MM.1S (cell line): ENCODE results near the gene SNX30.

Experiments used
- DNase-seq: peaks from one replicate; pipeline ENCODE4 v3.0.0-alpha.2; 2015
- H2AFZ ChIP-seq: fragments of 300-600 bp; sonication (generic); 2 replicates; pipeline ENCODE4 v1.6.0; 2016; ENCODE audit warnings: antibody characterized with exemption, low read length
- H3F3A ChIP-seq: fragments of 300-600 bp; sonication (generic); 2 replicates; pipeline ENCODE4 v1.6.1; 2016; ENCODE audit warnings: mild to moderate bottlenecking, antibody characterized with exemption, low read length, moderate library complexity, mixed read lengths; ENCODE audit not compliant: insufficient read depth
- H3K27ac ChIP-seq: fragments of 300-600 bp; sonication (generic); 2 replicates; pipeline ENCODE4 v1.5.1; 2016; ENCODE audit warnings: mild to moderate bottlenecking, low read length
- H3K27me3 ChIP-seq: fragments of 300-600 bp; sonication (generic); replicated peaks from 2 replicates; pipeline ENCODE4 v1.6.0; 2016; ENCODE audit warnings: low read length; ENCODE audit not compliant: insufficient read depth
- H3K36me3 ChIP-seq: fragments of 300-600 bp; sonication (generic); replicated peaks from 2 replicates; pipeline ENCODE4 v1.6.1; 2016; ENCODE audit warnings: mild to moderate bottlenecking, low read length, mixed read lengths; ENCODE audit not compliant: insufficient read depth
- H3K4me1 ChIP-seq: fragments of 300-600 bp; sonication (generic); 2 replicates; pipeline ENCODE4 v1.6.1; 2016; ENCODE audit warnings: low read length, mixed read lengths
- H3K4me2 ChIP-seq: fragments of 300-600 bp; sonication (generic); 2 replicates; pipeline ENCODE4 v1.6.0; 2016; ENCODE audit warnings: low read depth, low read length
- H3K4me3 ChIP-seq: fragments of 300-600 bp; sonication (generic); 2 replicates; pipeline ENCODE4 v1.5.1; 2016; ENCODE audit warnings: low read length, mixed read lengths
- H3K79me2 ChIP-seq: fragments of 300-600 bp; sonication (generic); 2 replicates; pipeline ENCODE4 v1.6.1; 2016; ENCODE audit warnings: mixed run types, low read length, mixed read lengths
- H3K9ac ChIP-seq: fragments of 300-600 bp; sonication (generic); 2 replicates; pipeline ENCODE4 v1.6.1; 2016; ENCODE audit warnings: low read length, mixed read lengths
- H3K9me2 ChIP-seq: fragments of 300-600 bp; sonication (generic); replicated peaks from 2 replicates; pipeline ENCODE4 v1.6.1; 2016; ENCODE audit warnings: mild to moderate bottlenecking, low read length, mixed read lengths; ENCODE audit not compliant: insufficient read depth
- H3K9me3 ChIP-seq: fragments of 300-600 bp; sonication (generic); replicated peaks from 2 replicates; pipeline ENCODE4 v1.6.1; 2016; ENCODE audit warnings: mild to moderate bottlenecking, low read length, mixed read lengths; ENCODE audit not compliant: insufficient read depth
- H4K20me1 ChIP-seq: fragments of 300-600 bp; sonication (generic); 2 replicates; pipeline ENCODE4 v1.6.1; 2016; ENCODE audit warnings: mild to moderate bottlenecking, low read length, moderate library complexity, mixed read lengths; ENCODE audit not compliant: insufficient read depth
- CTCF ChIP-seq: fragments of 300-600 bp; sonication (generic); IDR thresholded peaks from 2 replicates; pipeline ENCODE4 v1.5.1; 2016; ENCODE audit warnings: antibody characterized with exemption, low read length, mixed read lengths
- EZH2 ChIP-seq: fragments of 300-600 bp; sonication (generic); optimal IDR thresholded peaks from 2 replicates; pipeline ENCODE3; 2017; ENCODE audit warnings: low read depth, mild to moderate bottlenecking, antibody characterized with exemption, low read length, mixed read lengths
- EZH2phosphoT487 ChIP-seq: fragments of 300-600 bp; sonication (generic); IDR thresholded peaks from 2 replicates; pipeline ENCODE4 v1.6.1; 2018; ENCODE audit warnings: antibody characterized with exemption, low read length

The SNX30 gene

GRCh38 chr9:112850840-112851239 lies 100.3 kb downstream of the SNX30 start:
- no peaks in the 10 kb centered on the region for H3K36me3 ChIP-seq
- H3K4me1 ChIP-seq, result no peaks in the 10 kb centered on the region
- DNase-seq, result no peak
- H3K9me2 ChIP-seq, result no peaks in the 10 kb centered on the region
- H3K4me2 ChIP-seq, result no peak overlapping the region
- no peak overlapping the region for H3K27ac ChIP-seq
- no peaks in the 10 kb centered on the region for H3F3A ChIP-seq
- no peaks in the 10 kb centered on the region for H4K20me1 ChIP-seq
- no peak overlapping the region for H2AFZ ChIP-seq
- TF ChIP-seq EZH2phosphoT487 (no peak), EZH2 (no peak), CTCF (no peak)
- H3K79me2 ChIP-seq, result no peaks in the 10 kb centered on the region
- no peaks in the 10 kb centered on the region for H3K9me3 ChIP-seq
- no peak overlapping the region for H3K9ac ChIP-seq
- H3K4me3 ChIP-seq, result no peak overlapping the region
- H3K27me3 ChIP-seq, result no peaks in the 10 kb centered on the region

- H3K9me3 ChIP-seq, result no peaks in the 10 kb centered on the region
- DNase-seq, result no peak
- no peak overlapping the region for H3K4me2 ChIP-seq
- H3K36me3 ChIP-seq, result no peaks in the 10 kb centered on the region
- H3K9me2 ChIP-seq, result no peaks in the 10 kb centered on the region
- no peak overlapping the region for H3K9ac ChIP-seq
- no peaks in the 10 kb centered on the region for H3K79me2 ChIP-seq
- H3F3A ChIP-seq, result no peaks in the 10 kb centered on the region
- TF ChIP-seq CTCF, result no peak
- TF ChIP-seq EZH2phosphoT487, result no peak
- TF ChIP-seq EZH2, result no peak
- H4K20me1 ChIP-seq, result no peaks in the 10 kb centered on the region
- H3K27ac ChIP-seq, result no peak overlapping the region
- H3K27me3 ChIP-seq, result no peaks in the 10 kb centered on the region
- H3K4me3 ChIP-seq, result no peak overlapping the region
- no peak overlapping the region for H2AFZ ChIP-seq
- no peaks in the 10 kb centered on the region for H3K4me1 ChIP-seq
Observed at GRCh38 chr9:112852741-112853504, 102.4 kb downstream of the SNX30 start.

DNA sequence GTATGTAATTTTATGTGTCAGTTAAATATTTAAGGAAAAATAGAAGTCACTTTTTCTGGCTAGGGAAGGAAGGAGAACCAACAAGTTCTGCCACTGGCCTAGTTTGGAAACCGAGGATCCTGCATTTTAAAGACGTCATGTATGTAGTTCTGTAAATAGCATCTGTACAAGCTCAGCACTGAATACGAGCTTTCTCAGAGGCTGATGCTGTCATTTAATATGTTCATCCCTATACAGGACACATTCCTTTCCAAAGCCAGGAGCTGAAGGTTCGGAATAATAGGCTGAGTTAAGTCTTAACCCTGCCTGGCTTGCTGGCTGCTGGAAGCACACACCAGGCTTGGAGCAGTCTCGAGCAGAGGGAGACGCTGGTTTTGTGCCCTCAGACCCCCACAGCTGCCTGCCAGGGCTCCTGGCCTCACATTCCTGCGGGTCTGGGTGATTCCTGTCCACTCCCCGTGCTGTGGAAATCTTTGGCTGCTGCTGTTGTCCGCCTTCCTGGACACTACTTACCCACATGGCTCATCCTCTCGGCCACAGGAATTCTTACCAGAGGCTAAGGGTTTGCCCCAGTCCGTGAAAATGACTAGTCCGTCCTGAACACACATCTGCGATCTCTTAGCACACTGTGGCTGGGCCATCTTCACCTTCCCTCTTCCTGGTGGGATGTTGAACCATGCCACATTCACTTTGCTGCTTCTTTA lies 103.5 kb downstream of the SNX30 start:
- Histone ChIP-seq H3K4me3 (no peak overlapping the region), H3F3A (no peaks in the 10 kb centered on the region), H3K36me3 (no peaks in the 10 kb centered on the region), H3K4me2 (no peak overlapping the region), H2AFZ (no peak overlapping the region), H3K9ac (no peak overlapping the region), H3K9me2 (no peaks in the 10 kb centered on the region), H4K20me1 (no peaks in the 10 kb centered on the region), H3K4me1 (no peaks in the 10 kb centered on the region), H3K27me3 (no peaks in the 10 kb centered on the region), H3K79me2 (no peaks in the 10 kb centered on the region), H3K9me3 (no peaks in the 10 kb centered on the region), H3K27ac (no peak overlapping the region)
- TF ChIP-seq EZH2phosphoT487 (no peak), CTCF (no peak), EZH2 (no peak)
- no peak for DNase-seq
